GM12873 (cell line): ENCODE data around the gene TTLL1.
A peak's percentile ranks its signal among the peaks of the same experiment; 100 is the strongest.

Experiments used
- TF ChIP-seq, protein P1 (sequence below): IDR thresholded peaks from 2 replicates; pipeline ENCODE4 v1.5.1; 2012; ENCODE audit warnings: low read depth, mild to moderate bottlenecking, moderate library complexity, low read length, control low read depth; ENCODE audit not compliant: insufficient read depth; ENCODE audit errors: missing control alignments

TTLL1 gene

GRCh38 chr22:43014869-43015676, 74.1 kb downstream of the TTLL1 start, which contains the start of gene PACSIN2:
Gene PACSIN2, minus strand, starts transcription at chr22:43015149. Its CDS starts 103,069 bp downstream, at chr22:42912080.
- TF ChIP-seq, protein P1, sequence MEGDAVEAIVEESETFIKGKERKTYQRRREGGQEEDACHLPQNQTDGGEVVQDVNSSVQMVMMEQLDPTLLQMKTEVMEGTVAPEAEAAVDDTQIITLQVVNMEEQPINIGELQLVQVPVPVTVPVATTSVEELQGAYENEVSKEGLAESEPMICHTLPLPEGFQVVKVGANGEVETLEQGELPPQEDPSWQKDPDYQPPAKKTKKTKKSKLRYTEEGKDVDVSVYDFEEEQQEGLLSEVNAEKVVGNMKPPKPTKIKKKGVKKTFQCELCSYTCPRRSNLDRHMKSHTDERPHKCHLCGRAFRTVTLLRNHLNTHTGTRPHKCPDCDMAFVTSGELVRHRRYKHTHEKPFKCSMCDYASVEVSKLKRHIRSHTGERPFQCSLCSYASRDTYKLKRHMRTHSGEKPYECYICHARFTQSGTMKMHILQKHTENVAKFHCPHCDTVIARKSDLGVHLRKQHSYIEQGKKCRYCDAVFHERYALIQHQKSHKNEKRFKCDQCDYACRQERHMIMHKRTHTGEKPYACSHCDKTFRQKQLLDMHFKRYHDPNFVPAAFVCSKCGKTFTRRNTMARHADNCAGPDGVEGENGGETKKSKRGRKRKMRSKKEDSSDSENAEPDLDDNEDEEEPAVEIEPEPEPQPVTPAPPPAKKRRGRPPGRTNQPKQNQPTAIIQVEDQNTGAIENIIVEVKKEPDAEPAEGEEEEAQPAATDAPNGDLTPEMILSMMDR = peak; percentile 1

DNA sequence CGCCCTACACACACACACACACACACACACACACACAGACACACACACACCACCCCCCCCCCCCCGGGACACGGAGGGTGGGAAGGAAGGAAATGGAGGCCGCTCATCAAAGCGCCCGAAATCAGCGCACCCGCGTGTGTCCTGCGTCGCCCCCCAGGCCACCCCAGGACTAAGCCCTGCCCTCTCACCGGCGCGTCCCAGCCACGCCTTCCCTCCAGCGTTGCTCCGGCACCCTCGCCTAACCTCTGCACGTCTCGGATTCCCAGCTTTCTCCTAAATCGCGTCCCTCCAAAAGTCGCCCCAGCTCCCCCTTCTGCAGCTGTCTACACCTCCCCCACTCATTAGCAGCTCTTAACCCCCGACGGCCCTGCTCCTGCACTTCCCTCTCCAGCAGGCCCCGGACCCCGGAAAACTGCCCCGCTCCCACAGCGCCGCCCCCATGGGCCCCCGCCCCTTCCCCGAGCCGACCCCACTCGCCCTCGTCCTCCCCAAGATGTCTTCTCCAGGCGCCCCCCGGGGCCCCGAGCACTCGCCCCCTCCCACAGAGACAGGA, 74.8 kb downstream of the TTLL1 start:
- TF ChIP-seq, protein P1 = no peak

DNA sequence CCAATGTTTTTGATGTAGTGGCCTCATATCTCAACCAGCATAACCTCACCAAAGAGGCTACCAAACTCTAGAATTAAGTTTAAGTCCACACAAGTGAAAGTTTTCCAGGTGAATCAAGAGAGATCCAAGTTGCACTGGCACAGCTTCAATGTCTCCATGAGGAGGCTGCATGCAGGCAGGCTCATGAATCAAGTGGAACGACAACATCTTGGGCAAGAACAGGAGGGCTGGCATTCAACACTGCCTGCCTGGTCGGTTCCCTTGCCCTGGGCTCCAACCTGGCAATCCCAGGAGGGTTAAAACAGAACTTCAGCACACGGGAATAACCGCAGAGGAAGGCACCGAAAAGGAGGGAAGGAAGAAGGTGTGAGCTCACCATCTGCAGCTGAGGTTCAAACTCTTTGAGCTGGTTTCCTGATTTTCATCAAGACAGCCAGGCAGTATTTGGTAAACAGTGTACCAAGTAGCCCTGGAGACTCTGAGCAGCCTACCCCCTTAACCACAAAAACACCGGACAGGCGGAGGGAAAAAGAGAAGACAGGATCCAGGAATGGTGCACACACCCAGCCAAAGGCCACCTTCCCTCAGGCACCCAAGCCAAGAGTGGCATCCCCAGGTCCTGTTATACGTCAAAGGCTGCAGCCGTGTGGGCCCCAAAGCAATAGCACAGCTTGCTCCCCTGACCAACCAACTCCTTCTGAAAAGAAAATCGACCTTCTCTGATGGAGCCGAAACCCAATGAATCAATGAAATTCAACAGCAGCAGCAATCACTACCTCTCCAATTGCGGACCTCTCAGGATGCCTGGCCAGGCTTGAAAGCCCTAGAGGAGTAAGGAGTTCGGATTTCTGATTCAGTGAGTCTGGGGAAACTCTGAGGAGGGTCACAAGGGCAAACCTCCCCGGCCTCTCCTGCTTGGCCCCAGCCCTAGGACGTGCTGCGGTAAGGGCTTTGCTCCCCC, 75.6 kb downstream of the TTLL1 start:
- TF ChIP-seq, protein P1 = no peak

DNA sequence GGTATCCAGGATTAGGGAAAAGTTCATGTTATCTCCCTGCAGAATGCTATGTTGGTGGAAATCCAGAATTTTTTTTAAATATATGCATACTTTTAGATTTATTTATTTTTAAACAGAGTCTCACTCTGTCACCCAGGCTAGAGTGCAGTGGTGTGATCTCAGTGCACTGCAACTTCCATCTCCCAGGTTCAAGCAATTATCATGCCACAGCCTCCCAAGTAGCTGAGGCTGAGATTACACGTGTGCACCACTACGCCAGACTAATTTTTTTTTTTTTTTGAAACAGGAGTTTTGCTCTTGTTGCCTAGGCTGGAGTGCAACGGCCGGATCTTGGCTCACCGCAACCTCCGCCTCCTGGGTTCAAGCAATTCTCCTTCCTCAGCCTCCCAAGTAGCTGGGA, 76.8 kb downstream of the TTLL1 start:
- TF ChIP-seq, protein P1 = no peak

- TF ChIP-seq, protein P1 = no peak
Observed at GRCh38 chr22:43011079-43011478, 78.1 kb downstream of the TTLL1 start.

- TF ChIP-seq, protein P1 = no peak
Observed at GRCh38 chr22:43009444-43009843, 79.7 kb downstream of the TTLL1 start.
